AG09309 (cell line): ENCODE results near the gene RASGRP3.

Experiments used
- DNase-seq: peaks from one replicate; pipeline ENCODE4 v3.0.0-alpha.2; 2010; ENCODE audit warnings: low read depth
- H3K4me3 ChIP-seq: 2 replicates; pipeline ENCODE4 v1.5.1; 2011; ENCODE audit warnings: mild to moderate bottlenecking, low read depth, low read length, moderate library complexity; ENCODE audit not compliant: control insufficient read depth
- TF ChIP-seq, protein P1 (sequence below): IDR thresholded peaks from 2 replicates; pipeline ENCODE4 v1.5.1; 2011; ENCODE audit warnings: mild to moderate bottlenecking, low read depth, low read length, inconsistent platforms; ENCODE audit not compliant: insufficient read depth, control insufficient read depth; ENCODE audit errors: missing control alignments

RASGRP3 gene

DNA sequence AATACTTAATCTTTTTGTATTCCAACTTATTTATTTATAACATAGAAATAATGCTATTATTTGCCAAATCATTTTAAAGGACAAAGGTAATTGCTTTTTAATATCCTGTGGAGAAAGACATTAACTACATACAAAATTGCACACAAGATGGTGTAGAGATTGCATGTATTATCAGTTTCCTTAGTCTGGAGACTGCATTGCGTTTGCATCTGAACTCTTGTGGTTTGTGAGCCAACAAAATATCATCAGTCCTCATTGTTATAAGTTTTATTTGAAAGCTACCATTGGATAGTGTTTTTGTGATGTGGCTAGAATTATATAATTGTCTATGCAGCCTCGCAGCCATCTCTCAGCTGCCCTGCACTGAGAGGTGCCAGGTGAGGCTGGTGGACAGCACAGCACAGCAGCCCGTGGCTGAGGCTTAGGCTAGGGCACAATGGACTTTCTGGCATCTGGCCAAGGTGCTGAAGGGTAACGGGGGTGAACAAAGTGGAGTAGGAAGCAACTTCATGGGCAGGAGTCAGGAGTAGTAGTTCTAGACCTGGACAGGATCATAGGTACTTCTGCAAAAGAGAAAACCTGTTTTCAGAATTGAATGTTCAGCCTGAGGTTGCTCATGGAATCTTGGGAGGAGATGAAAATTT lies 15.1 kb downstream of the RASGRP3 start:
- no peak for DNase-seq
- H3K4me3 ChIP-seq = no peak overlapping the region

DNA sequence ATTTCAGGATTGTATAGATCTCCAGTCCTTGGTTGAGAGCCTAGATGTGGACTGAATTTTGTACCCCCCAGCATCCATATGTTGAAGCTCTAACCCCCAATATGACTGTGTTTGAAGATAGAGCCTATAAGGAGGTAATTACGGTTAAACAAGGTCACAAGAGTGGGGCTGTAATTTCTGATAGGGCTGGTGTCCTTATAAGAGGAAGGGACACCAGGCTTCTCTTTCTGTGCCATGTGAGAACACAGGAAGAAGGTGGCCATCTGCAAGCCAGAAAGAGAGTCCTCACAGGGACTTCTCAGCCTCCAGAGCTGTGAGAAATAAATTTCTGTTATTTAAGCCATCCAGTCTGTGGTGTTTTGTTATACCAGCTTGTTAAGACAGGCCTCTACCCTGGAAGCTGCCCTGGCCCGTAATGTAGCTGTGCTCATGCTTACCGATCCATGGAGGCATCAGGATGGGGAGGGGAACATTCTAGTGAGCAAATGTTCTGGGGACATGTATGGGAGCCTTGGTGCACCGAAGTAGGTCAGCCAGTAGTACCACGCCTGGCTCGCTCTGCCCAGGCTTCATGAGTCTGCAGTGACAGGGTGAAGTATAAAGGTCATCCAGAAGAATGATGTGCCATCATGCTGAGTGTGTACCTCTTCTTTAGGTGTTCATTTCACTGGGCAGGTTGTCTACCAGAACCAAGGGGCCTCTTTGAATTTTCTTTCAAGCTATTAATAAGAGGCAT lies 16.1 kb downstream of the RASGRP3 start:
- TF ChIP-seq, protein P1, sequence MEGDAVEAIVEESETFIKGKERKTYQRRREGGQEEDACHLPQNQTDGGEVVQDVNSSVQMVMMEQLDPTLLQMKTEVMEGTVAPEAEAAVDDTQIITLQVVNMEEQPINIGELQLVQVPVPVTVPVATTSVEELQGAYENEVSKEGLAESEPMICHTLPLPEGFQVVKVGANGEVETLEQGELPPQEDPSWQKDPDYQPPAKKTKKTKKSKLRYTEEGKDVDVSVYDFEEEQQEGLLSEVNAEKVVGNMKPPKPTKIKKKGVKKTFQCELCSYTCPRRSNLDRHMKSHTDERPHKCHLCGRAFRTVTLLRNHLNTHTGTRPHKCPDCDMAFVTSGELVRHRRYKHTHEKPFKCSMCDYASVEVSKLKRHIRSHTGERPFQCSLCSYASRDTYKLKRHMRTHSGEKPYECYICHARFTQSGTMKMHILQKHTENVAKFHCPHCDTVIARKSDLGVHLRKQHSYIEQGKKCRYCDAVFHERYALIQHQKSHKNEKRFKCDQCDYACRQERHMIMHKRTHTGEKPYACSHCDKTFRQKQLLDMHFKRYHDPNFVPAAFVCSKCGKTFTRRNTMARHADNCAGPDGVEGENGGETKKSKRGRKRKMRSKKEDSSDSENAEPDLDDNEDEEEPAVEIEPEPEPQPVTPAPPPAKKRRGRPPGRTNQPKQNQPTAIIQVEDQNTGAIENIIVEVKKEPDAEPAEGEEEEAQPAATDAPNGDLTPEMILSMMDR = no peak
- no peak overlapping the region for H3K4me3 ChIP-seq
- no peak for DNase-seq

More for the DNA sequence above, 15.1 kb downstream of the RASGRP3 start:
- TF ChIP-seq, protein P1 = no peak

DNA sequence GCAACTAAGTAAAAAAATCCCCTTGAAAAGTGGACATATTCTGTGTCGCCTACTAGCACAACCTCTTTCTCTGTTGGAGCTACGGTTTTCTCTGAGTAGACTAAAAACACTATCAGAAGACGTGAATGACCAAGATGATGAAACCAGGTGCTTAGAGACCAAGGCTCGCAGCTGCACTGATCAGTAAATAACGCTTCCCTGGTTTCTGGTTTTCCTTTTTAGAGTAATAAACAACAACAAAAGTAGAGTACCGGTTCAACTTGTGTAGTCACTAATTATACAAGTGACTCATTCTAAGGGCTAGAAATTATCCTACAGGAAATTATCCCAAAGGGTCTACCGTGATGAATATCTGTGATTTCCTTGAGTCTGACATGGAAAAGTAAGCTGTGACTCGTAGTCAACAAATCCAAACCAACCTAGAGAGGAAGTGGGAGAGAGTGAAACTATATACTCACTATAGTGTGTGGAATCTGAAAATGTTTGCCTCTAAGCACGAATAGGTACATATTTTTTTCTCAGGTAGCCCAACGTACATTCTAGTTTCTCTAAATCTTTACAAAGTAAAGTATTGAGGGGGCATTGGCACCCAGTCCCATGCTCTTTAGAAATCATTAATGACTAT lies 17.8 kb downstream of the RASGRP3 start:
- TF ChIP-seq, protein P1 = no peak
- no peak for DNase-seq
- H3K4me3 ChIP-seq = no peak overlapping the region

DNA sequence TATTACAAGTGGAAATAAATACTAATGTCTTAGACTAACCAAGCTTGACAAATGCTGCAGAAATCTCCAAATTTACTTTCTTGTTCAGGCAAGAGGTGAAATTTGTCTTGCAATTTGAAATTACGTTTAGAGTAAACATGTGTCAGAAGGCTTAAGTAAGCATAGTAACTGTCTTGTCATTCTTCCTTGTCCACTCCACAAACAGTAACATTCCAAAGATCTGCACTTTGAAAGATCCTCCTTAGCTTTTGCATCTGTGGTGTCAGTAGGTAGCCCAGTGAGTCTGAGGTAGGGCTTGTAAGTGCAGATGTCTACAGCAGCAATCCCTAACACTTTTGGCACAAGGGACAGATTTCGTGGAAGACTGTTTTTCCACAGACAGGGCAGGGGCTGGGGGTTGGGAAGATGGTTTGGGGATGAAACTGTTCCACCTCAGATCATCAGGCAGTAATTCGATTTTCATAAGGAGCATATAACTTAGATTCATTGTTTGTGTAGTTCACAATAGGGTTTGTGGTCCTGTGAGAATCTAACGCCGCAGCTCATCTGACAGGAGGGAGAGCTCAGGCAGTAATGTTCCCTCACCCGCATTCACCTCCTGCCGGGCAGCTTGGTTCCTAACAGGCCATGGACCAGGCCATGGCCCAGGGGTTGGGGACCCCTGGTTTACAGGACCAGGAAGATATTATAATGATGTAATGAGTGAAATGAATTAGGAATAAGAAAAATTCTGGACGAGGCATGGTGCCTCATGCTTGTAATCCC lies 18.6 kb downstream of the RASGRP3 start:
- no peak for DNase-seq
- no peak overlapping the region for H3K4me3 ChIP-seq
- TF ChIP-seq, protein P1 = no peak

DNA sequence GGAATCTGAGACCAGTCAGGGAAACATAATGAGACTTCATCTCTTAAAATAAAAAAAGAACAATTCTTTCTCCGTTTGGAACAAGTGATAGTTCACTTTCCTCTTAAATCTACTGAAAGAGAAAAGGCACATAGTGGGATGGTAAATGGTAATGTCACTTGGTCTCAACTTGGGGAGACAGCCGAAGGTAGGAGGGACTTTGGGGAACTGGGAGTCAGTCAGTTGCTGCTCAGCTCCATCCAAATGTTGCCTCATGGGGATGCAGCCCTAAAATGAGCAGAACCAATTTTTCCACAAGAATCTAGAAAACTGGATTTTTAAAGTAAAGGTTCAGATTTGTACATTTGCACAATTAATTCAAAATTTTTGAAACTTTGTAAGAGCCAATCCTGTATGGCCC lies 19.2 kb downstream of the RASGRP3 start:
- no peak for DNase-seq
- TF ChIP-seq, protein P1 = no peak
- no peak overlapping the region for H3K4me3 ChIP-seq

DNA sequence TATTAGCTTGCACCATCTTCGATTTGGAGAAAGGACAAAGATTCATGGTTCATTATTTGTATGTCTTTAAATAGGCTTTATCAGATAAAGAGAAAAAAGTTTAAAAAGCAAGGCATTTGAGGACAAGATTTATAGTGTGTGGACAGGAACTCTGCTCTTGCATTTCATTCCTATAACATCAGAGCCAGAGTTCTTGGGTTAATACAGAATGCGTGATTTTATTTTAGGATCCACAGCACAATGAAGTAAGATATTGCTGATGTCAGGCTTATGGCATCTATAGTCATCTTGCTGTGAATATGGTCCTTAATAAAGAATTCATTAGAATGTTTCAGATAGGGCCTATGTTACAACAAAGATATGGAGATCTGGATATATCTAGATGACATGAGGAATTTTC lies 19.7 kb downstream of the RASGRP3 start:
- TF ChIP-seq, protein P1 = no peak
- no peak overlapping the region for H3K4me3 ChIP-seq
- peak; percentile 51 for DNase-seq
